Keratinocyte (primary cell): ENCODE results near the gene RBBP6.

Experiments used
- EZH2 ChIP-seq: IDR thresholded peaks from one replicate; pipeline ENCODE4 v1.6.1; 2012; ENCODE audit warnings: inconsistent platforms, mild to moderate bottlenecking, low read length, moderate library complexity
- TF ChIP-seq, protein P1 (sequence below), 3 experiments: IDR thresholded peaks in 1 of 3; conservative IDR thresholded peaks in 1 of 3; optimal IDR thresholded peaks in 1 of 3; 2 replicates in 2 of 3; 3 replicates in 1 of 3; pipeline versions ENCODE3 to v1.5.1; 2011; ENCODE audit warnings: low read length in 3 of 3, mild to moderate bottlenecking in 3 of 3, moderate library complexity in 2 of 3, control low read depth in 1 of 3, inconsistent platforms in 1 of 3; ENCODE audit not compliant: insufficient read depth in 2 of 3; ENCODE audit errors: extremely low read depth in 1 of 3

DNA sequence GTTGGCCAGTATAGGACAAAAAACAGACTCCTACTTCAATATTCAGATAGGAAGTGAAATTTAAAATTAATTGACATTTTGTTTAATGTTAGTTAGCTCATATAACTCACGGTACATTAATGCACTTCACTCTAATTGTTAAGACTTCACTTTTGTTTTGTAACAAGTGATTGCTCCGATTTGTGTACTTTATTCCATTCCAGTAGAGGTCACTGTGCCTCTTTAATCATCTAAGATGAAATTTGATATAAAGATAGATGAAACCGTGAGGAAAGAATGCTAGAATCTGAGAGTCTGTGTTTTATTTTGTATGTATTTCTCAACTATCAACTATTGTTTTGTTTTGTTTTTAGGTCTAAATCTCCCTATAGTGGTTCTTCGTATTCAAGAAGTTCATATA is 29.0 kb downstream of the RBBP6 start:
- TF ChIP-seq, protein P1, sequence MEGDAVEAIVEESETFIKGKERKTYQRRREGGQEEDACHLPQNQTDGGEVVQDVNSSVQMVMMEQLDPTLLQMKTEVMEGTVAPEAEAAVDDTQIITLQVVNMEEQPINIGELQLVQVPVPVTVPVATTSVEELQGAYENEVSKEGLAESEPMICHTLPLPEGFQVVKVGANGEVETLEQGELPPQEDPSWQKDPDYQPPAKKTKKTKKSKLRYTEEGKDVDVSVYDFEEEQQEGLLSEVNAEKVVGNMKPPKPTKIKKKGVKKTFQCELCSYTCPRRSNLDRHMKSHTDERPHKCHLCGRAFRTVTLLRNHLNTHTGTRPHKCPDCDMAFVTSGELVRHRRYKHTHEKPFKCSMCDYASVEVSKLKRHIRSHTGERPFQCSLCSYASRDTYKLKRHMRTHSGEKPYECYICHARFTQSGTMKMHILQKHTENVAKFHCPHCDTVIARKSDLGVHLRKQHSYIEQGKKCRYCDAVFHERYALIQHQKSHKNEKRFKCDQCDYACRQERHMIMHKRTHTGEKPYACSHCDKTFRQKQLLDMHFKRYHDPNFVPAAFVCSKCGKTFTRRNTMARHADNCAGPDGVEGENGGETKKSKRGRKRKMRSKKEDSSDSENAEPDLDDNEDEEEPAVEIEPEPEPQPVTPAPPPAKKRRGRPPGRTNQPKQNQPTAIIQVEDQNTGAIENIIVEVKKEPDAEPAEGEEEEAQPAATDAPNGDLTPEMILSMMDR (optimal IDR thresholded peaks at IDR 0.05 in 1 of 3, IDR thresholded peaks at IDR 0.05 in 1 of 3, conservative IDR thresholded peaks at IDR 0.05 in 1 of 3; ENCODE audit: extremely low read depth in 1 of 3, insufficient read depth in 2 of 3, low read length in 3 of 3), result no peak
- TF ChIP-seq EZH2, result no peak
